ENCODE measurements around the gene PLP2. TPM values are rescaled to one million over a fixed set of nuclear protein-coding genes. Genes with fewer than 3 reads are reported as not detected.

The PLP2 gene
- total and polyA plus RNA-seq, 2 donors from 2014 or later = 58.6 to 139 TPM

DNA sequence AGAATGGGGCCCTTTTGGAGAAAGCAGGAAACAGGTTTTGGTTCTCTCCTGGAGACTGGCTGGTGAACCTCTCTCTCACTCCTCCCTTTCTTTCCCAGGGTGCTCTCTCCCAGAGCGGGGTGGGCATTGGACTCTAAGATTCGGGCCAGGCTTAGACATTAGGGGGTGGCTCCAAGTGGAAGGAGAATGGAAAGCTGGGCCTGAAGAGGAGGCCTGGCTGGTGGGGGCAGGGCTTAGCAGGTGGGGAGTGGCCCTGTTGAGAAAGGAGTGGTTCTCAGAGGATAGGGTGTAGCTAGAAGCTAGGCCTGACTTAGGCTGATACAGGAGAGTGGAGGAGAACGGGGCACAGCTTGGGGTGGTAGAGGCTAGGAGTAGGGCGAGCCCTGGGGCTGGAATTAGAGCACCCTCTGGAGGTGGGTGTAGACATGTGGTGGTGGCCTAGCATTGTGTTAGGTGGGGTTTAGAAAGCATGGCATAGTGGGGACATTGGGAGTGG lies 5.7 kb downstream of the PLP2 start:
- no peaks in the 10 kb centered on the region for H3K27me3 ChIP-seq (ENCODE audit: control insufficient read depth, insufficient read depth, low read length)
- H3K9ac ChIP-seq (ENCODE audit: low read length in 3 of 3) = no peak overlapping the region
- no peak overlapping the region for H3K4me3 ChIP-seq (ENCODE audit: low read length in 3 of 3)
- no peak overlapping the region for H3K27ac ChIP-seq (ENCODE audit: low read depth in 2 of 2, low read length in 2 of 2)
- H3K9me3 ChIP-seq (ENCODE audit: control insufficient read depth in 2 of 3, insufficient read depth in 1 of 3, low read length in 3 of 3) = no peaks in the 10 kb centered on the region
- FAIRE-seq (no peak), DNase-seq (no peak)
- TF ChIP-seq, protein P1, sequence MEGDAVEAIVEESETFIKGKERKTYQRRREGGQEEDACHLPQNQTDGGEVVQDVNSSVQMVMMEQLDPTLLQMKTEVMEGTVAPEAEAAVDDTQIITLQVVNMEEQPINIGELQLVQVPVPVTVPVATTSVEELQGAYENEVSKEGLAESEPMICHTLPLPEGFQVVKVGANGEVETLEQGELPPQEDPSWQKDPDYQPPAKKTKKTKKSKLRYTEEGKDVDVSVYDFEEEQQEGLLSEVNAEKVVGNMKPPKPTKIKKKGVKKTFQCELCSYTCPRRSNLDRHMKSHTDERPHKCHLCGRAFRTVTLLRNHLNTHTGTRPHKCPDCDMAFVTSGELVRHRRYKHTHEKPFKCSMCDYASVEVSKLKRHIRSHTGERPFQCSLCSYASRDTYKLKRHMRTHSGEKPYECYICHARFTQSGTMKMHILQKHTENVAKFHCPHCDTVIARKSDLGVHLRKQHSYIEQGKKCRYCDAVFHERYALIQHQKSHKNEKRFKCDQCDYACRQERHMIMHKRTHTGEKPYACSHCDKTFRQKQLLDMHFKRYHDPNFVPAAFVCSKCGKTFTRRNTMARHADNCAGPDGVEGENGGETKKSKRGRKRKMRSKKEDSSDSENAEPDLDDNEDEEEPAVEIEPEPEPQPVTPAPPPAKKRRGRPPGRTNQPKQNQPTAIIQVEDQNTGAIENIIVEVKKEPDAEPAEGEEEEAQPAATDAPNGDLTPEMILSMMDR (IDR thresholded peaks at IDR 0.05; ENCODE audit: borderline replicate concordance, extremely low read depth, insufficient read depth) = no peak
- intact Hi-C loops (cut with DNase I) = no loop called here
- H3K36me3 ChIP-seq (ENCODE audit: control insufficient read depth in 2 of 3, insufficient read depth in 3 of 3, low read length in 3 of 3) = no peaks in the 10 kb centered on the region
- H3K4me1 ChIP-seq (ENCODE audit: control insufficient read depth in 2 of 3, insufficient read depth in 2 of 3, low read depth in 1 of 3, low read length in 3 of 3) = peaks cover 0 to 2% (median 0%) of the 10 kb centered on the region in 3 donors

DNA sequence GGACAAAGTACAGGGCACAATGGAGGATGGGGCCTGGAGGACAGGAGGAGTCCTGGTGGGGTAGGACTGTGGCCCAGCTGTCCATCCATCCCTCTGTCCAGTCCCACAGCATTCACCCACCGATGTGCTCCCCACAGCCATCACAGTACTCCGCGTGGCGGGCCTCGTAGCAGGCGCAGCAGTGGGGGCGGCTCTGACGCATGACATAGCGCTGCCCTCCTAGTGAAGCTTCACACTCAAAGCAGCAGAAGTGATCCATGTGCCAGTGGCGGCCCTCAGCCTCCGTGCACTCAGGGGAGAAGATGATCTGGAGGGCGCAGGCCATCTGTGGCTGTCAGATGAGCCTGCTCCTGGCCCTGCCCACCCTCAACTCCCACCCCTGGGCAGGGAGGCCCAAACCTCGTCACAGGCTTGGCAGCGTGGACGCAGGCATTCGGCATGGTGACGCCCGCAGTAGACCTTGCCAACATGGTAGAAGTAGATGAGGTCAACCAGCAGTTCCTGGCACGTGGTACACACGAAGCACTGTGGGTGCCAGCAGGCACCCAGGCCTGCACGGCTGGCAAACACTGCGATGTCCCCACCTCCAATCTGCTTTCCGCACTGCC lies 6.3 kb downstream of the PLP2 start:
- FAIRE-seq = no peak

DNA sequence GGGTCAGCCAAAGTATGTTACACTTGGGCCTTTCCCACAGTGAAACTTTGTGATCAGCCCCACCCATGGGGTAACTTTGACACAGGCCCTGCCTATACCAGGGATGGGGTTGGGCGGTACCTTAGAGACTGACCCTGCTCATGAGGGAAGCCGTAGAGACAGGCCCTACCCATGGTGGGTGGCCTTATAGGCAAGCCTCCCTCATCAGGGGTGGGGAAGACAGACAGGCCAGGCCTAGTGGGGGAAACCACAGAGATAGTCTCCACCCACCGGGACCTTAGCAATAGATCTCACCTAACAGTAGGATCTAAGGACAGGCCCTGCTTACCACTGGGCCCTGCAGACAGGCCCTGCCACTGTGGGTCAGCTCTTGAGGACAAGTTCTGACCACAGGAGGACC lies 6.8 kb downstream of the PLP2 start:
- Histone ChIP-seq H3K9me3 (ENCODE audit: control insufficient read depth in 2 of 3, insufficient read depth in 1 of 3, low read length in 3 of 3) (no peaks in the 10 kb centered on the region), H3K4me3 (ENCODE audit: low read length in 3 of 3) (no peak overlapping the region), H3K4me1 (ENCODE audit: control insufficient read depth in 2 of 3, insufficient read depth in 2 of 3, low read depth in 1 of 3, low read length in 3 of 3) (no peaks in the 10 kb centered on the region), H3K36me3 (ENCODE audit: control insufficient read depth in 2 of 3, insufficient read depth in 3 of 3, low read length in 3 of 3) (no peaks in the 10 kb centered on the region), H3K9ac (ENCODE audit: low read length in 3 of 3) (no peak overlapping the region), H3K27ac (ENCODE audit: low read depth in 2 of 2, low read length in 2 of 2) (no peak overlapping the region), H3K27me3 (ENCODE audit: control insufficient read depth, insufficient read depth, low read length) (no peaks in the 10 kb centered on the region)
- DNase-seq (no peak), FAIRE-seq (no peak)
- TF ChIP-seq, protein P1 (IDR thresholded peaks at IDR 0.05; ENCODE audit: borderline replicate concordance, extremely low read depth, insufficient read depth) = no peak
- intact Hi-C loops (cut with DNase I) = no loop called here

More for the DNA sequence above, 6.3 kb downstream of the PLP2 start:
- Histone ChIP-seq H3K9me3 (ENCODE audit: control insufficient read depth in 2 of 3, insufficient read depth in 1 of 3, low read length in 3 of 3) (no peaks in the 10 kb centered on the region), H3K36me3 (ENCODE audit: control insufficient read depth in 2 of 3, insufficient read depth in 3 of 3, low read length in 3 of 3) (no peaks in the 10 kb centered on the region), H3K27ac (ENCODE audit: low read depth in 2 of 2, low read length in 2 of 2) (no peak overlapping the region), H3K4me1 (ENCODE audit: control insufficient read depth in 2 of 3, insufficient read depth in 2 of 3, low read depth in 1 of 3, low read length in 3 of 3) (peaks cover 0 to 1% (median 0%) of the 10 kb centered on the region in 3 donors), H3K9ac (ENCODE audit: low read length in 3 of 3) (no peak overlapping the region), H3K27me3 (ENCODE audit: control insufficient read depth, insufficient read depth, low read length) (no peaks in the 10 kb centered on the region), H3K4me3 (ENCODE audit: low read length in 3 of 3) (no peak overlapping the region)
- TF ChIP-seq, protein P1 (IDR thresholded peaks at IDR 0.05; ENCODE audit: borderline replicate concordance, extremely low read depth, insufficient read depth) = no peak
- no peak for DNase-seq
- intact Hi-C loops (cut with DNase I) = no loop called here

Measured in kidney (tissue), 14 donors.